HCT116 (cell line): ENCODE results near the gene NEUROG1. TPM values are rescaled to one million over a fixed set of nuclear protein-coding genes. Genes with fewer than 3 reads are reported as not detected.

ENCODE experiments used
- ATAC-seq: fragments of 200-7000 bp; cut with Tn5 transposase; 2 replicates; pipeline ENCODE4 v1.9.1; 2020; ENCODE audit warnings: mild to moderate bottlenecking, moderate library complexity
- BruUV-seq: library from RNA; stranded (reverse); fragments of 400-500 nt; replicated peaks from 2 replicates; lab custom pipeline; 2021; lab: Mats Ljungman, UMichigan
- CTCF ChIA-PET: fragments of 300-600 bp; sonication (Branson Sonifier 250); formaldehyde crosslinking; loops from one replicate; lab custom pipeline; 2021; ENCODE audit warnings: antibody characterized with exemption; lab: Charles Lee
- POLR2A ChIA-PET: fragments of 300-600, 350-600 bp; sonication (Branson Sonifier 250); formaldehyde crosslinking; loops from one replicate; lab custom pipeline; 2021; ENCODE audit warnings: antibody characterized with exemption; lab: Charles Lee
- RAD21 ChIA-PET, 2 experiments: fragments of 300-600 bp; sonication (Branson Sonifier 250); formaldehyde crosslinking; loops; one replicate each; lab custom pipeline; 2023; ENCODE audit warnings: low total read pairs in 2 of 2; ENCODE audit not compliant: uncharacterized antibody in 2 of 2, unreplicated experiment in 2 of 2, low non-redundant PET in 1 of 2; lab: Charles Lee
- DNase-seq: peaks from one replicate; pipeline ENCODE4 v3.0.0-alpha.2; 2010; ENCODE audit warnings: low read depth, low spot score
- H2AFZ ChIP-seq: fragments of 200-600 bp; shearing (Covaris generic), sonication (generic); 2 replicates; pipeline ENCODE4 v1.6.1; 2017; ENCODE audit warnings: low read depth, mixed run types, mixed read lengths, antibody characterized with exemption, low read length; ENCODE audit not compliant: poor library complexity, severe bottlenecking
- H3K27ac ChIP-seq: 2 replicates; pipeline ENCODE4 v1.5.1; 2012; ENCODE audit warnings: low read depth, low read length
- H3K27me3 ChIP-seq: fragments of 200-600 bp; sonication (generic); 2 replicates; pipeline ENCODE4 v1.6.1; 2016; ENCODE audit warnings: mixed run types, low read length, mixed read lengths; ENCODE audit not compliant: insufficient read depth
- H3K36me3 ChIP-seq, 2 experiments: fragments of 200-500 bp in 1 of 2; fragments of 200-600 bp in 1 of 2; sonication (Bioruptor generic) in 1 of 2; sonication (generic) in 1 of 2; 2 replicates each; pipeline versions ENCODE4 v1.5.1 to v1.6.1; 2014 to 2016; ENCODE audit warnings: low read length in 2 of 2, inconsistent platforms in 1 of 2, mixed read lengths in 1 of 2, mixed run types in 1 of 2; ENCODE audit not compliant: insufficient read depth in 2 of 2, control insufficient read depth in 1 of 2
- H3K4me1 ChIP-seq, 2 experiments: fragments of 200-600 bp in 1 of 2; sonication (generic) in 1 of 2; 2 replicates each; pipeline versions ENCODE4 v1.5.1 to v1.6.1; 2012 to 2017; ENCODE audit warnings: low read length in 2 of 2, inconsistent platforms in 1 of 2, mild to moderate bottlenecking in 1 of 2, mixed read lengths in 1 of 2, mixed run types in 1 of 2, moderate library complexity in 1 of 2; ENCODE audit not compliant: insufficient read depth in 2 of 2, control insufficient read depth in 1 of 2
- H3K4me2 ChIP-seq: fragments of 200-600 bp; sonication (generic); 2 replicates; pipeline ENCODE4 v1.6.1; 2017; ENCODE audit warnings: mixed run types, low read length, mixed read lengths
- H3K4me3 ChIP-seq, 2 experiments: fragments of 200-600 bp in 1 of 2; sonication (generic) in 1 of 2; replicated peaks in 1 of 2; 2 replicates each; pipeline ENCODE4 v1.5.1; 2011 to 2016; ENCODE audit warnings: low read length in 2 of 2, control low read depth in 1 of 2, low read depth in 1 of 2, mild to moderate bottlenecking in 1 of 2, mixed read lengths in 1 of 2, mixed run types in 1 of 2
- H3K79me2 ChIP-seq: fragments of 200-600 bp; sonication (generic); 2 replicates; pipeline ENCODE4 v1.6.1; 2017; ENCODE audit warnings: mild to moderate bottlenecking, mixed run types, low read length, moderate library complexity, mixed read lengths; ENCODE audit not compliant: insufficient read depth
- H3K9ac ChIP-seq: fragments of 200-600 bp; sonication (generic); 2 replicates; pipeline ENCODE4 v1.6.1; 2016; ENCODE audit warnings: low read length, mixed read lengths
- H3K9me2 ChIP-seq: fragments of 200-600 bp; sonication (generic), shearing (Covaris generic); 2 replicates; pipeline ENCODE4 v1.6.1; 2017; ENCODE audit warnings: mixed run types, mild to moderate bottlenecking, moderate library complexity; ENCODE audit not compliant: insufficient read depth
- H3K9me3 ChIP-seq, 2 experiments: fragments of 200-500 bp in 1 of 2; fragments of 200-600 bp in 1 of 2; sonication (Bioruptor generic) in 1 of 2; sonication (generic) in 1 of 2; 2 replicates each; pipeline ENCODE4 v1.6.1; 2014 to 2017; ENCODE audit warnings: low read length in 2 of 2, mixed read lengths in 2 of 2, inconsistent platforms in 1 of 2, low read depth in 1 of 2, mild to moderate bottlenecking in 1 of 2, mixed run types in 1 of 2, moderate library complexity in 1 of 2; ENCODE audit not compliant: control insufficient read depth in 1 of 2, insufficient read depth in 1 of 2
- H4K20me1 ChIP-seq: fragments of 200-600 bp; sonication (generic), shearing (Covaris generic); 2 replicates; pipeline ENCODE4 v1.6.1; 2017; ENCODE audit warnings: mixed run types, mild to moderate bottlenecking, moderate library complexity; ENCODE audit not compliant: insufficient read depth
- CBX3 ChIP-seq: IDR thresholded peaks from 2 replicates; pipeline ENCODE4 v1.6.1; 2012; ENCODE audit warnings: low read depth
- ELF1 ChIP-seq: IDR thresholded peaks from 2 replicates; pipeline ENCODE4 v1.6.1; 2012; ENCODE audit warnings: low read depth, borderline replicate concordance
- EZH2phosphoT487 ChIP-seq: fragments of 200-600 bp; IDR thresholded peaks from 2 replicates; pipeline ENCODE4 v1.6.1; 2018; ENCODE audit warnings: antibody characterized with exemption, borderline replicate concordance
- FOSL1 ChIP-seq: IDR thresholded peaks from 2 replicates; pipeline ENCODE4 v1.6.1; 2012; ENCODE audit warnings: low read depth
- POLR2AphosphoS5 ChIP-seq: IDR thresholded peaks from 2 replicates; pipeline ENCODE4 v1.6.1; 2011; ENCODE audit warnings: mild to moderate bottlenecking, low read depth, low read length, moderate library complexity
- RAD21 ChIP-seq: IDR thresholded peaks from 2 replicates; pipeline ENCODE4 v1.6.1; 2012; ENCODE audit warnings: low read depth, mild to moderate bottlenecking
- SIN3A ChIP-seq: IDR thresholded peaks from 2 replicates; pipeline ENCODE4 v1.6.1; 2012; ENCODE audit warnings: low read depth
- SP1 ChIP-seq: IDR thresholded peaks from 2 replicates; pipeline ENCODE4 v1.6.1; 2012; ENCODE audit warnings: low read depth
- YY1 ChIP-seq: IDR thresholded peaks from 2 replicates; pipeline ENCODE4 v1.6.1; 2011; ENCODE audit warnings: low read length, low read depth, moderate library complexity, mild to moderate bottlenecking; ENCODE audit not compliant: insufficient replicate concordance; ENCODE audit errors: extremely low read depth
- ZFX ChIP-seq: fragments of 450-650 bp; IDR thresholded peaks from 2 replicates; pipeline ENCODE4 v1.6.1; 2017
- intact Hi-C: fragments of 100-400 bp; cut with micrococcal nuclease; formaldehyde crosslinking; loops from 2 replicates; pipeline ENCODE4 v1.10.0; 2022
- total RNA-seq: library from RNA; stranded (reverse); gene quantifications from one replicate; pipeline ENCODE4 v1.2.1, GENCODE V29; 2021; ENCODE audit not compliant: unreplicated experiment
- TF ChIP-seq, protein P1 (sequence below), 3 experiments: fragments of 200-600 bp in 1 of 3; sonication (generic) in 1 of 3; IDR thresholded peaks in 2 of 3; conservative IDR thresholded peaks in 1 of 3; 2 replicates each; pipeline ENCODE4 v1.5.1; 2012 to 2017; ENCODE audit warnings: low read depth in 2 of 3, low read length in 2 of 3, antibody characterized with exemption in 1 of 3, borderline replicate concordance in 1 of 3, control low read depth in 1 of 3, mild to moderate bottlenecking in 1 of 3, mixed read lengths in 1 of 3, mixed run types in 1 of 3, moderate library complexity in 1 of 3; ENCODE audit not compliant: insufficient read depth in 1 of 3
- TF ChIP-seq, protein P2 (sequence below): IDR thresholded peaks from 2 replicates; pipeline ENCODE4 v1.6.1; 2011; ENCODE audit warnings: mild to moderate bottlenecking, low read length, moderate library complexity; ENCODE audit not compliant: insufficient replicate concordance; ENCODE audit errors: extremely low read depth

NEUROG1 gene
- total RNA-seq, 1 experiment from 2014 or later = not detected

DNA sequence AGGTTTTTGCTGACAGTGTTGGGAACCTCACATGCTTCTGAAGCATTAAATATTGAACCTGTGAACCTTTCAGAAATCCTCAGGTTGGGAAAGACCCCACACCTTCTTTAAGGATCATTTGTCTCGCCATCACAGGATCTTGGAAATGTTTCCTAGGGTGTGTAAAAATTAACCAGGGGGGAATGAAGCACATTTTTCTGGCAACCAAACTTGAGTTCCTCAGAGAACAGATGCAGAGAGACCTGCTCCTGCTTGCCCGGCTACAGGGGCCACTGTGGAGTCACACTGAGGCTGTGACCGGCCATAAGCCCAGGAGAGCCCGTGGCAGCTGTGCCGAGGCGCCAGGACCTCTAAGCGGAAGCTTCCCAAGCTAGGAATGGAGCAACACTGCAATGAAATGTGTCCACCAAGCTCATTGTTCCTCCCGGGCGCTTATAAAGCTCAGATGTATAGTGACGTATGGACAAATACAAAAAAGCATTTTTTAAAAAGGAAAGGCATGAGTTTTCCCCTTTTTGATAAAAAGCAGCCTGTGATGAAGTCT, 35.4 kb upstream of the NEUROG1 start:
- RAD21 ChIA-PET = no interaction called here
- Histone ChIP-seq H4K20me1 (no peaks in the 10 kb centered on the region), H3K36me3 (no peaks in the 10 kb centered on the region), H3K4me1 (peaks cover 0 to 10% of the 10 kb centered on the region in 2 experiments; a peak in 2 of 4 replicates), H3K9ac (no peak overlapping the region), H2AFZ (no peak overlapping the region), H3K9me3 (no peaks in the 10 kb centered on the region), H3K79me2 (no peaks in the 10 kb centered on the region), H3K9me2 (no peaks in the 10 kb centered on the region), H3K4me2 (no peak overlapping the region), H3K4me3 (no peak overlapping the region), H3K27ac (no peak overlapping the region), H3K27me3 (no peaks in the 10 kb centered on the region)
- POLR2A ChIA-PET = no interaction called here
- DNase-seq = no peak
- TF ChIP-seq POLR2AphosphoS5 (no peak), ELF1 (no peak), RAD21 (no peak), SP1 (no peak), YY1 (no peak), EZH2phosphoT487 (no peak), CBX3 (no peak), ZFX (no peak), SIN3A (no peak), FOSL1 (no peak)
- TF ChIP-seq, protein P1, sequence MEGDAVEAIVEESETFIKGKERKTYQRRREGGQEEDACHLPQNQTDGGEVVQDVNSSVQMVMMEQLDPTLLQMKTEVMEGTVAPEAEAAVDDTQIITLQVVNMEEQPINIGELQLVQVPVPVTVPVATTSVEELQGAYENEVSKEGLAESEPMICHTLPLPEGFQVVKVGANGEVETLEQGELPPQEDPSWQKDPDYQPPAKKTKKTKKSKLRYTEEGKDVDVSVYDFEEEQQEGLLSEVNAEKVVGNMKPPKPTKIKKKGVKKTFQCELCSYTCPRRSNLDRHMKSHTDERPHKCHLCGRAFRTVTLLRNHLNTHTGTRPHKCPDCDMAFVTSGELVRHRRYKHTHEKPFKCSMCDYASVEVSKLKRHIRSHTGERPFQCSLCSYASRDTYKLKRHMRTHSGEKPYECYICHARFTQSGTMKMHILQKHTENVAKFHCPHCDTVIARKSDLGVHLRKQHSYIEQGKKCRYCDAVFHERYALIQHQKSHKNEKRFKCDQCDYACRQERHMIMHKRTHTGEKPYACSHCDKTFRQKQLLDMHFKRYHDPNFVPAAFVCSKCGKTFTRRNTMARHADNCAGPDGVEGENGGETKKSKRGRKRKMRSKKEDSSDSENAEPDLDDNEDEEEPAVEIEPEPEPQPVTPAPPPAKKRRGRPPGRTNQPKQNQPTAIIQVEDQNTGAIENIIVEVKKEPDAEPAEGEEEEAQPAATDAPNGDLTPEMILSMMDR (IDR thresholded peaks at IDR 0.05 in 2 of 3, conservative IDR thresholded peaks at IDR 0.05 in 1 of 3; ENCODE audit: borderline replicate concordance in 1 of 3, insufficient read depth in 1 of 3, low read depth in 2 of 3, low read length in 2 of 3) = no peak
- TF ChIP-seq, protein P2, sequence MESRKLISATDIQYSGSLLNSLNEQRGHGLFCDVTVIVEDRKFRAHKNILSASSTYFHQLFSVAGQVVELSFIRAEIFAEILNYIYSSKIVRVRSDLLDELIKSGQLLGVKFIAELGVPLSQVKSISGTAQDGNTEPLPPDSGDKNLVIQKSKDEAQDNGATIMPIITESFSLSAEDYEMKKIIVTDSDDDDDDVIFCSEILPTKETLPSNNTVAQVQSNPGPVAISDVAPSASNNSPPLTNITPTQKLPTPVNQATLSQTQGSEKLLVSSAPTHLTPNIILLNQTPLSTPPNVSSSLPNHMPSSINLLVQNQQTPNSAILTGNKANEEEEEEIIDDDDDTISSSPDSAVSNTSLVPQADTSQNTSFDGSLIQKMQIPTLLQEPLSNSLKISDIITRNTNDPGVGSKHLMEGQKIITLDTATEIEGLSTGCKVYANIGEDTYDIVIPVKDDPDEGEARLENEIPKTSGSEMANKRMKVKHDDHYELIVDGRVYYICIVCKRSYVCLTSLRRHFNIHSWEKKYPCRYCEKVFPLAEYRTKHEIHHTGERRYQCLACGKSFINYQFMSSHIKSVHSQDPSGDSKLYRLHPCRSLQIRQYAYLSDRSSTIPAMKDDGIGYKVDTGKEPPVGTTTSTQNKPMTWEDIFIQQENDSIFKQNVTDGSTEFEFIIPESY = no peak
- no TSS peak for BruUV-seq
- no peak for ATAC-seq
- intact Hi-C loops = loop anchor here (2.0 kb wide), 1 partner anchor 18 kb away; no protein-coding TSS in a partner anchor
- CTCF ChIA-PET = interaction anchor here (1.1 to 13.0 kb wide), 5 partner anchors 10 to 111 kb away, joined by 3 to 191 read pairs (median 11); no protein-coding TSS in a partner anchor
